NB4 (cell line): ENCODE measurements around the gene ABO.

Experiments
- CTCF ChIP-seq: IDR thresholded peaks from one replicate; pipeline ENCODE4 v1.5.1; 2012; ENCODE audit warnings: low read depth, low read length
- POLR2A ChIP-seq: IDR thresholded peaks from 2 replicates; pipeline ENCODE4 v1.6.1; 2011; ENCODE audit warnings: mild to moderate bottlenecking; ENCODE audit not compliant: insufficient read length; ENCODE audit errors: extremely low read depth

- TF ChIP-seq CTCF (no peak), POLR2A (no peak)
Observed at GRCh38 chr9:133239533-133240090, 35.4 kb downstream of the ABO start.
